SK-N-SH treated with all-trans-retinoic acid at 6 μM for 48 hours (cell line): ENCODE results near the gene ANKRD34C.

Source experiments
- ATAC-seq: fragments of 200-7000 bp; cut with Tn5 transposase; 3 replicates; pipeline ENCODE4 v1.9.1; 2020; ENCODE audit warnings: mild to moderate bottlenecking, moderate library complexity
- ARNTL ChIP-seq: fragments of 450-650 bp; formaldehyde crosslinking; IDR thresholded peaks from 2 replicates; pipeline ENCODE4 v1.5.0; 2020; ENCODE audit warnings: low read depth, mild to moderate bottlenecking, moderate library complexity, borderline replicate concordance
- BACH2 ChIP-seq: fragments of 250-450 bp; sonication (Bioruptor Pico); IDR thresholded peaks from 2 replicates; pipeline ENCODE4 v1.9.0; 2021; ENCODE audit warnings: mild to moderate bottlenecking, borderline replicate concordance
- CREB5 ChIP-seq: fragments of 250-450 bp; sonication (Bioruptor Pico); IDR thresholded peaks from 2 replicates; pipeline ENCODE4 v1.5.1; 2020; ENCODE audit warnings: low read depth, mild to moderate bottlenecking, moderate library complexity
- CSDC2 ChIP-seq: fragments of 250-450 bp; sonication (Bioruptor Pico); IDR thresholded peaks from 2 replicates; pipeline ENCODE4 v1.5.0; 2020; ENCODE audit warnings: mild to moderate bottlenecking, moderate library complexity
- CSRNP3 ChIP-seq: fragments of 250-450 bp; sonication (Bioruptor Pico); IDR thresholded peaks from 2 replicates; pipeline ENCODE4 v1.5.1; 2021; ENCODE audit warnings: mild to moderate bottlenecking, moderate library complexity
- ESRRG ChIP-seq: fragments of 250-450 bp; sonication (Bioruptor Pico); IDR thresholded peaks from 2 replicates; pipeline ENCODE4 v1.6.1; 2021; ENCODE audit warnings: mild to moderate bottlenecking
- GLIS3 ChIP-seq: fragments of 250-450 bp; sonication (Bioruptor Pico); IDR thresholded peaks from 2 replicates; pipeline ENCODE4 v1.5.0; 2020; ENCODE audit warnings: mild to moderate bottlenecking, moderate library complexity
- OSR1 ChIP-seq: fragments of 250-450 bp; sonication (Bioruptor Pico); IDR thresholded peaks from 2 replicates; pipeline ENCODE4 v1.8.0; 2022; ENCODE audit warnings: moderate library complexity, mild to moderate bottlenecking, inconsistent platforms
- PATZ1 ChIP-seq: fragments of 250-450 bp; sonication (Bioruptor Pico); IDR thresholded peaks from 2 replicates; pipeline ENCODE4 v1.8.0; 2020; ENCODE audit warnings: mild to moderate bottlenecking, moderate library complexity, borderline replicate concordance
- POU6F1 ChIP-seq: fragments of 250-450 bp; sonication (Bioruptor Pico); IDR thresholded peaks from 2 replicates; pipeline ENCODE4 v1.8.0; 2021; ENCODE audit warnings: low read depth, mild to moderate bottlenecking, moderate library complexity, borderline replicate concordance
- PPARA ChIP-seq: fragments of 250-450 bp; sonication (Bioruptor Pico); IDR thresholded peaks from 2 replicates; pipeline ENCODE4 v1.5.0; 2020; ENCODE audit warnings: mild to moderate bottlenecking, borderline replicate concordance
- RARB ChIP-seq: fragments of 250-450 bp; sonication (Bioruptor Pico); IDR thresholded peaks from 2 replicates; pipeline ENCODE4 v1.8.0; 2021; ENCODE audit warnings: mild to moderate bottlenecking, moderate library complexity
- SNAI2 ChIP-seq: fragments of 250-450 bp; sonication (Bioruptor Pico); IDR thresholded peaks from 2 replicates; pipeline ENCODE4 v1.5.0; 2020; ENCODE audit warnings: mild to moderate bottlenecking, moderate library complexity
- TCF4 ChIP-seq: fragments of 250-450 bp; sonication (Bioruptor Pico); IDR thresholded peaks from 2 replicates; pipeline ENCODE4 v1.8.0; 2021; ENCODE audit warnings: mild to moderate bottlenecking, moderate library complexity, borderline replicate concordance
- TOX ChIP-seq: fragments of 250-450 bp; sonication (Bioruptor Pico); IDR thresholded peaks from 2 replicates; pipeline ENCODE4 v1.8.0; 2021; ENCODE audit warnings: mild to moderate bottlenecking, moderate library complexity, borderline replicate concordance
- ZC3H10 ChIP-seq: fragments of 250-450 bp; sonication (Bioruptor Pico); IDR thresholded peaks from 2 replicates; pipeline ENCODE4 v1.5.1; 2021; ENCODE audit warnings: mild to moderate bottlenecking, moderate library complexity
- ZFP3 ChIP-seq: fragments of 250-450 bp; sonication (Bioruptor Pico); IDR thresholded peaks from 2 replicates; pipeline ENCODE4 v1.5.0; 2020; ENCODE audit warnings: mild to moderate bottlenecking, moderate library complexity
- ZNF565 ChIP-seq: fragments of 450-650 bp; formaldehyde crosslinking; conservative IDR thresholded peaks from 2 replicates; pipeline ENCODE4 v1.5.0; 2020; ENCODE audit warnings: low read depth, mild to moderate bottlenecking, moderate library complexity
- ZNF70 ChIP-seq: fragments of 450-650 bp; formaldehyde crosslinking; IDR thresholded peaks from 2 replicates; pipeline ENCODE4 v1.5.0; 2020; ENCODE audit warnings: mild to moderate bottlenecking, moderate library complexity
- ZNF8 ChIP-seq: fragments of 450-650 bp; formaldehyde crosslinking; IDR thresholded peaks from 2 replicates; pipeline ENCODE4 v1.5.0; 2020; ENCODE audit warnings: mild to moderate bottlenecking, moderate library complexity

The ANKRD34C gene

GRCh38 chr15:79314186-79314585 lies 31.7 kb downstream of the ANKRD34C start:
- no peak for ATAC-seq
- no peak for TF ChIP-seq SNAI2
- no peak for TF ChIP-seq TCF4 (CRISPR knock-in tag)
- no peak for TF ChIP-seq BACH2 (CRISPR knock-in tag)
- no peak for TF ChIP-seq CSRNP3
- no peak for TF ChIP-seq TOX (CRISPR knock-in tag)
- TF ChIP-seq POU6F1 (CRISPR knock-in tag) = no peak
- TF ChIP-seq ZNF8 (CRISPR knock-in tag) = no peak
- no peak for TF ChIP-seq ZFP3 (CRISPR knock-in tag)
- no peak for TF ChIP-seq ZC3H10 (CRISPR knock-in tag)
- no peak for TF ChIP-seq PATZ1 (CRISPR knock-in tag)
- TF ChIP-seq, all 23 proteins: peak for 0

- no peak for ATAC-seq
- TF ChIP-seq ZNF8 (CRISPR knock-in tag) (no peak), RARB (CRISPR knock-in tag) (no peak), ZNF565 (CRISPR knock-in tag) (no peak), ESRRG (CRISPR knock-in tag) (no peak), CREB5 (CRISPR knock-in tag) (no peak), ZNF70 (CRISPR knock-in tag) (no peak)
These were observed 32.3 kb downstream of the ANKRD34C start for GRCh38 chr15:79314811-79315210.

GRCh38 chr15:79315623-79316328 lies 33.3 kb downstream of the ANKRD34C start:
- no peak for TF ChIP-seq ARNTL (CRISPR knock-in tag)
- no peak for TF ChIP-seq BACH2 (CRISPR knock-in tag)
- no peak for TF ChIP-seq TCF4 (CRISPR knock-in tag)
- TF ChIP-seq CSDC2 (CRISPR knock-in tag) = no peak
- TF ChIP-seq PPARA (CRISPR knock-in tag) = no peak
- no peak for TF ChIP-seq RARB (CRISPR knock-in tag)
- TF ChIP-seq GLIS3 = no peak
- TF ChIP-seq ZC3H10 (CRISPR knock-in tag) = no peak
- no peak for ATAC-seq

GRCh38 chr15:79316864-79317263 lies 34.3 kb downstream of the ANKRD34C start:
- ATAC-seq = no peak
- no peak for TF ChIP-seq ARNTL (CRISPR knock-in tag)
- TF ChIP-seq ZNF8 (CRISPR knock-in tag) = no peak
- no peak for TF ChIP-seq POU6F1 (CRISPR knock-in tag)
- TF ChIP-seq OSR1 (CRISPR knock-in tag) = no peak
- TF ChIP-seq ZC3H10 (CRISPR knock-in tag) = no peak
- TF ChIP-seq CSRNP3 = no peak
- no peak for TF ChIP-seq SNAI2
- TF ChIP-seq ZNF565 (CRISPR knock-in tag) = no peak
- TF ChIP-seq PATZ1 (CRISPR knock-in tag) = no peak
